Measurements from ENCODE around the gene FLVCR2.
"Not testable (repeated sequence)": the region's sequence is repeated elsewhere in the genome, so short reads cannot be mapped to it uniquely, and the experiment has no call there.

The FLVCR2 gene

DNA sequence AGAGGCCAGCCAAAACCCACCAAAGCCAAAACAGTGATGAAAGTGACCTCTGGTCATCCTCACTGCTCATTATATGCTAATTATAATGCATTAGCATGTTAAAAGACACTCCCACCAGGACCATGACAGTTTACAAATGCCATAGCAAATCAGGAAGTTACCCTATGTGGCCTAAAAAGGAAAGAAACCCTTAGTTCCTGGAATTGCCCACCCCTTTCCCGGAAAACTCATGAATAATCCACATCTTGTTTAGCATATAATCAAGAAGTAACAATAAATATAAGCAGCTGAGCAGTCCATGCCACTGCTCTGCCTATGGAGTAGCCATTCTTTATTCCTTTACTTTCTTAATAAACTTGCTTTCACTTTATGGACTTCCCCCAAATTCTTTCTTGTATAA lies 21.7 kb downstream of the FLVCR2 start:
- not testable (repeated sequence) for DNase-seq

DNA sequence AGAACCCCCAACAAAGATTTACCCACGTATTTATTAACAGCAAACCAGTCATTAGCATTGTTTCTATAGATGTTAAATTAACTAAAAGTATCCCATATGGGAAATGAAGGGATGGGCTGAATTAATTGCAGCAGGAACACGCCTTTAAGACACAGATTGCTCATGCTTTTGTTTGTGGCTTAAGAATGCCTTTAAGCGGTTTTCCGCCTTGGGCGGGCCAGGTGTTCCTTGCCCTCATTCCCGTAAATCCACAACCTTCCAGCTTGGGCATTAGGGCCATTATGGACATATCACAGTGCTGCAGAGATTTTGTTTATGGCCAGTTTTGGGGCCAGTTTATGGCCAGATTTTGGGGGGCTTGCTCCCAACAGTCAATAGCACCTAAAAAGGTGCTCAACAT lies 22.6 kb downstream of the FLVCR2 start:
- not testable (repeated sequence) for DNase-seq

DNA sequence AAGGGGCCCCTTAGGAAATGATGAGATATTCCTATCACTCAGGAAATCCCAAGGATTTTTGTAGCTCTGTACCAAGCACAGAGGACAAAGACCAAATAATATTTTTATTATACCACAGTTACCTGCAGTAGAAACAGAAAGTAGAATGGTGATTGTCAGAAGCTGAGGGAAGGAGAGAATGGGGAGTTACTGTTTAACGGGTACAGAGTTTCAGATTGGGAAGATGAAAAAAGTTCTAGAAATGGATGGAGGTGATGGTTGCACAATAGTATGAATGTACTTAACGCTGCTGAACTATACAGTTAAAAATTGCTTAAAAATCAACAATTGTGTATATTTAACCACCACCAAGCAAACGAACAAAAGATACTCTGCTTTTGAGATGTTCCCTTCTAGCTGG lies 24.1 kb downstream of the FLVCR2 start:
- no peak for DNase-seq

DNA sequence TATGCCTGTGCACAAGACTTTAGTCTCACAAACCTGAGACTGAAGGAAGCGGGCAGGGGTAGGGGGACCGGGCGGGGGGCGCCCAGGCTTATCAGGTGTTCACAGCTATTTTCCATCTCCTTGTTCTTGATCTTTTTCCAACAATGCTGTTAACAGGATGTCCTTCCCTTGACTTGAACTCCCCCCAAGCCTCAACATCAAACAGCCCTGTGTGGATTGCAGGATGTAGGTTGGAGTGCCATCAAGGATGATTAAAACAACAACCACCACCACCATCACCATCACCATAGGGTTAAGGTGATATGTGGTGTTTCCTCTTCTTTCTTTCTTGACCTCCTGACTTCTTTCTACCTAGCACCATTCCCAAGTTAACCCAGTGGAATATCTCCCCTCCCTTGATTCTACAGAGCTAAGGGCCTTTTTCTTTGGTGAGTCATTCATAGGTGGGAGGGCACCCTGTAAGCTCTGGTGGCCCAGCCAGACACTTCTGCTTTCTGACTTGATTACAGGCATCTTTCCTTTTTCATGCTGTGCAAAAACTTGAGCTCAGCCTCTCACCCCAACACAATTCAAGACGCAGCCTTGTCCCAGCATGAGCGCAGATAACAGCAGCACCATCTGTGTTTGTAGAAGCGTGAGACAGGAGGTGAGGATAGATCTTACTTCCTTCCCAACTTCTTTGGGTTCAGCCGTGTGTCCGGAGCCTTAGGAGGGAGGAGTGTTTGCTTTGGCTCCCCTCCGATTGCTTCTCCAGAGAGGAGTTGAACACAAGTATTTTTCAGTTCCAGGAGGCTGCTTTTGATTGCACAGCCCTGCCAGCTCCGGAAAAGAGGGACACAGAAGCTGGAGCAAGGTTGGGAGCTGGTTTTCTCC lies 26.8 kb downstream of the FLVCR2 start:
- DNase-seq: no peak

DNA sequence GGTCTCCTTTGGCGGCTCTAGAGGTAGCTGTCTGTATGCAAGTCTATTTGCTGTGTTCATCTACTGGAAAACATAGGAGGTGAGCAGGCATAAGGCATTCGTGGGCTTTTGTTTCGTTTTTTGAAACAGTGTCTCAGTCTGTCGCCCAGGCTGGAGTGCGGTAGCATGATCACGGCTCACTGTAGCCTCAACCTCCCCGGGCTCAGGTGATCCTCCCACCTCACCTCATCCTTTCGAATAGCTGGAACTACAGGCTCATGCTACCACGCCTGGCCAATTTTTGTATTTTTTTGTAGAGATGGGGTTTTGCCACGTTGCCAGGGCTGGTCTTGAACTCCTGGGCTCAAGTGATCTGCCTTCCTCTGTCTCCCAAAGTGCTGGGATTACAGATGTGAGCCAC lies 27.5 kb downstream of the FLVCR2 start:
- no peak for DNase-seq

DNA sequence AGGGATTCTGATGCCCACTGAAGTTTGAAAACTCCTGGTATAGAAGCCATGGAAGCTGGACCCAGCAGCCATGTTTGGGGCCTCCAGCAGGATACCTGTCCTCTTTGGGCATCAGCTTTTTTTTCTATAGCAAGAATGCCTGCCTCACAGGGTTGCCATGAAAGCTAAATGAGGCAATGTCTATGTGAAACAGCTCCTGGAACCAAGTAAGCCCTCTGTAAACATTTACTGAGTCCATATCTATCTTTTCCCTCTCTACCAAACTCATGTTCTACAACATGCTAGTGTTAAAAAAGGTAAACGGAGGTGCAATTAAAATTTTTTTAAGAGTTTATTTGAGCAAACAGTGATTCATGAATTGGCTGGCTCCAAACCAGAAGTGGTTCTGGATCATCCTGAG lies 28.6 kb downstream of the FLVCR2 start:
- DNase-seq: no peak

DNA sequence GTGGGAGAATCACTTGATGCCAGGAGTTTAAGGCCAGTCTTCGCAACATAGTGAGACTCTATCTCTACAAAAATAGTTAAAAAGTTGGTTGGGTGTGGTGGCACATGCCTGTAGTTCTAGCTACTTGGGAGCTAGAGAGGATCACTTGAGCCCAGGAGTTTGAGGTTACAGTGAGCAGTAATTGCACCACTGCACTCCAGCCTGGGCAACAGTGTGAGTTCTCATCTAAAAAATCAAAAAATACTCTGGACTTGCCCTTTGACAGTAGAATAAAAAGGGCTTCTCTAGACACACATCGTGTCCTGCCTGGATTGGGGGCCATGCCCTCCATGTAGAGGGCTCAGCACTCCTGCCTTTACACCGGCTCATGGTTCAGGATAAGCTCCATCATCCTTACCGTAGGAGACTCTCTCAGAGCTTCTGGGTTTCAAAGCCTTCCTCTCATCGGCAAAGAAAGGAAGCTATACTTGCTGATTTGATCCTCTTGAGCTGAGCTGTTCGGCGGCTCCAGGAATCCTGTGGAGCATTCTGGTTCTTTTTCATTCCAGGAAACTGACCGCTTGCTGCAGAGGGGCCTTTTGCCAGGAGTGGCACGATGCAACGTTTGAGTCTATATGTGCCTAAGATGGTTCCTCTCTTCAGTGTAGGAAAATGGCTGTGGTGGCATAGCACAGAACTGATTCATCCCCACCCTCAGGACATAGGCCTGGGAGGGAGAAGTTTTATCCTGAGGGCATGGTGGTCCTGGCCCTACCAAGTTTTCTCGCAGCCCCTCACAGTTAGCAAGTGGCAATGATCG lies 29.6 kb downstream of the FLVCR2 start:
- no peak for DNase-seq

DNA sequence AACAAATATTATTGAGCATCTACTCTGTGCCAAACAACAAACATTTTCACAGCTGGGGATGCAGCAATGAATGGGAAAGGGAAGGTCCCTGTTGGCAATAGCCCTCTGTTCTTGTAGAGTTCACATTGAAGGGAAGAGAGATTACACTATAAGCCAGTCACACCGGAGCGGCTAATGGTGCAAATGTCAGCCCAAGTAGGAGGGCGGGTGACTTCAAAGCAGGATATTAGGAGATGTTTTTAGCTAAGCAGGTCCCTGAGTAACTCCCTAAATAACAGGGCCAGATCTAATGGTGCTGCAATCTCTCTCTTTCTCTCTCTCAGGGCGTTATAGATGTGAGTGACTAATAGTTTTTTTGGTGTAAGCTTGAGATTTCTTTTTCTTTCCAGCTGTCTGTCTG lies 30.7 kb downstream of the FLVCR2 start:
- no peak for DNase-seq

DNA sequence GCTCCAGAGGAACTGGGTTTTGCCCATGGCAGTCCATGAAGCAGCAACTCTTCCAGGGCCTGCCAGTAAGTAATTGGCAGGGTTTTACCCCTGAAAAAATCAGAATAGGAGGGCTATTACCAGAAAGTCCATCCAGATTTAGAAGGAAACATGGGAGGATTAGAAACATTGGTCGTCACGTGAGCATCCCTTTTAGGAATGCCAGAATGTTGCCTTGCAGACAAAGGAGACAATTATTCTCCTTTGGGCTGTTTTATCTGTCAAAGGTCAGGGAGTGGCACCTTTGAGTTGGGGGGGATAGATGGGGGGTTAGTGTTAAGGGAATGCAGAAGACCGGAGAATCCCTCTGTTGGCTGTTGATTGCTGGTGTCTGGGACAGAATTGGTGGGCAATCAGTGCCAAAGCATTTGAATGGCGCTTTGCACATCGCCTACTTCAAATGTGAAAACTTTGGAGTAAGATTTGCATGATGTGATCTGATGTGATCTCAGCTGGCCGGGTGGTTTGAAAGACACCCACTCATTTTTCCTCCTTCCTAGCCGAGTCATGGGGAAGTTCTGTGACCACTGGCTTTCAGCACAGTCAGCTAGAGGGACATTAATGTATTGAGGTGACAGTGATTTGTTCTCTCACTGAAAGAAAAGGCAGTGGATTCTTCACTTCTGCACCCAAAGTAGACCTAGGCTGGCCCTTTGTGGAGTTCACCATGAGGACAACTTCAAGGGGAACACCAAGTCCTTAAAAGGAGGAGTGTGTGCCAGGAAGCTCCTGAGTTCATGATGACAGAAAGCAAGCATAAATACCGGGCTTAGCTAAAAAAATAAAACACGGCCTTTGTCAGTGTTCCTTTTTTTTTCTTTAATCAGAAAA lies 31.4 kb downstream of the FLVCR2 start:
- DNase-seq: no peak

DNA sequence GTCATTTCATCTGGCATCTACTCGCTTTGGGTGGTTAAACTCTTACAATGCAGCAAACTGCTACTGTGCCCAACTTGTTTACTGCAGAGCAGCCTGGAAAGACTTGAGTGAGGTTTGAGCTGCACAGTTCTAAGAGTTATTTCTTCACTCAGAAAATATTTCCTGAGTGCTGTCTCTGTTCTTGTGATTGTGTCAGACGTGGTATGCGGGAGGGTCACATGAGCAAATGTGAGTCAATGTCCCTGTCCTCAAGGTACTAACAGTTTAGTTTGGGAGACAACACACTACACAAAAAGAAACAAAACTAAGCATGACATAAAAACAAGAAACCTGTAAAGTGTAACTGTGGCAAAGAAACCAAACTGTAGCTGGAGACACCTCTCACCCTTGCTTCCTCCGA lies 32.4 kb downstream of the FLVCR2 start:
- DNase-seq: no peak

DNA sequence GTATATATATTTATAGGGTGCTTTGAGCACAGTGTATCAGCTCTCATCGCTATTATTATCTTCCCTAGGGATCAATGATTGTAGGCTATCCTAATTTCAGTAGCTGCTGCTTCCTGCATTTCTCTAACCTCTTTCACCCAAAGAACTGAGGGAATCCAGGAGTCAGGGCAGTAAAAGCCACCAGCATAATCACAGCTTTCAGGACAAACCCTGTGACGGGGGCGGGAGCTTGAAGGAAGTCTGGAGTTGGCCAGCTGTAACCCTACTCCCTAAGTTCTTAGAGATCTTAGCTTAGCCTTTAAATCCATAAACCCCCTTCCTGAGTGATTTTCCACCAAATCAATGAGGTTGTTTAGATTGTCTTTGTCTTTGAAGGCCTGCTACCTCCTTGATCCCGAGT lies 33.7 kb downstream of the FLVCR2 start:
- no peak for DNase-seq

DNA sequence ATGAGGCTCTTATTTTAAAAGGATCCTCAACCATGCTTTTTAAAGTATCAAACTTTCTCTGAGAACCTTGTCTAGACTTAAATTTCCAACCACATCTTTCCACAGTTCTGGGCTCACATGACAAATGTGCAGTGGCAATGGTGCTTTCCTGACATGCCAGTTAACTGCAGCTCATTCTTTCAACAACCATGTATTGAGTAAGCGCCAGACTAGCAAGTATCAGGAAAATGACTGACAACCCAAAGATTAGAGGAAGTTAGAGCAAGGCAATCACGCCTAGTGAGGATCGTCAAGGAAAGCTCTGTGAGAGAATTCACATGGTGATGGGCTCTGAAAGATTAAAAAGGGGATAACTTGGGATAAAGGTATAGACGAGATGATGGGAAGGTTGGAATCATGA lies 35.8 kb downstream of the FLVCR2 start:
- DNase-seq: no peak

DNA sequence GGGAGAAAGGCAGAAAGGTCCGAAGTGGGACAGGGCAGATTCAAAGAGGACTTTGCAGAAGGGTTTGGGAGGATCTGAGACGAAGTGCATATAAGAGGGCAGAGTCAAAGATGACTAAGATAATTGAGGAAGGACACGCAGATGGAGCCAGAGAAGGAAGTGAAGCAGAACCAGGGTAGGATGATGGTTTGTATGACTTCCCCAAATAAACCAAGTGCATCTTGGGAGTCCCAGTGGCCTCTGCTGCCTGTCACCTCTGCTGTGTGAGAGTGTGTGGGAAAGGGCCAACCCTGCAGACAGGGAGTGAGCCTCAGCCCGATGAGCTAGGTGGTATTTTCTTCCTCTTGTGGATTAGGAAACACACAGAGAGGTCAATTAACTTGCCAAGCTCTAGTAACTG lies 36.8 kb downstream of the FLVCR2 start:
- no peak for DNase-seq

DNA sequence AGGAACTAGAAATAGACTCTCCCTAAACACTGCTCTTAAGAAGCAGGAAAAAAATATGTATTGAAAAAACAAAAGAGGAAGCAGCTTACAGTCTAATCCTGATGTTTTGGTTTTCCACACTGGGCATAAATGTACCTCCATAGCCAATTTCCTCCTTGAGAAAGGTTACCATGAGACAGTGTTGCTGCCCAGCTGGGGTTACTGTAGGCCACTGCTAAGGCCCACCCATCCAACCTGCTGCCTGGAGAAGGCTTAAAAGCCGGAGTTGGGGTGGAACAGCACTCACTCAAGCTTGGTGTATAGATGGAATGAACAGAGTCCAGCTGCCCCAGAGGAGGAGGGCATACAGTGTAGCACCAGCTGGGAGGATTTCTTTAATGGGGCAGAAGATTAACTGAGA lies 41.1 kb downstream of the FLVCR2 start:
- DNase-seq: no peak

DNA sequence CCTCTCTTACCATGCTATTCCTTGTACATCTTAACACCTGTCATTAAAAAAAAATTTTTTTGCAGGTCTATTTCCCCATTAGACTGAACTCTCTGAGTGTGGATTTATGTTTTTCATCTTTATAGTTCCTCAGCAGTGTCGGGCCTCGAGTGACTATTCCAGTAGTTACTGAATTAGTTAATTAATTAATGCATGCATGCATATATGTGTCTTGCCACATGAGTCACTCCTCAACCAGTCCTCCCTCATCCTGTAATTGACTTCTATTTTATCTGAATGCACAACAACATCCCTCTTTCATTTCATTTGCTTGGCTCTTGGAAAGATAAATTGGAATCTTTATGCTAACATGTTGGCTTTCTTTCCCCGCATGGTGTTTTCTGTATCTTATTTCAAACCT lies 46.6 kb downstream of the FLVCR2 start:
- no peak for DNase-seq

DNA sequence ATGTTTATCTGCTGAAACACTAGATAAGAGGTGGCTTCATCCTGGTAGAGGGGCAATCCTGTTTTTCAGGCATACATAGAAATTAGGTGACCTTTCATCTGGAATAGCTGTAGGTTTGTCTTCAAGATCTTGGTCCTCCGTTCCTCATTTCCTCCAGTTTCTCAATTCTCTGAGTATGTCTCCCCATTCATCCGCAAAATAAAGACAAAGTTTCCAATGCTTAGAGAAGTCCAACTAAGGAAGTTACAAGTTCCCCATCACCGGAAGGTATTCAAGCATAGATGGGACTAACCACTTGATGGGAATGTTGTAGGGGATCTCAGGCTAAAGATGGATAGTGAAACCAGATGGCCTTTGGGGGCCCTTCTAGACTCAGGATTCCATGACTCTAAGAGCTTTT lies 48.0 kb downstream of the FLVCR2 start:
- DNase-seq: no peak

DNA sequence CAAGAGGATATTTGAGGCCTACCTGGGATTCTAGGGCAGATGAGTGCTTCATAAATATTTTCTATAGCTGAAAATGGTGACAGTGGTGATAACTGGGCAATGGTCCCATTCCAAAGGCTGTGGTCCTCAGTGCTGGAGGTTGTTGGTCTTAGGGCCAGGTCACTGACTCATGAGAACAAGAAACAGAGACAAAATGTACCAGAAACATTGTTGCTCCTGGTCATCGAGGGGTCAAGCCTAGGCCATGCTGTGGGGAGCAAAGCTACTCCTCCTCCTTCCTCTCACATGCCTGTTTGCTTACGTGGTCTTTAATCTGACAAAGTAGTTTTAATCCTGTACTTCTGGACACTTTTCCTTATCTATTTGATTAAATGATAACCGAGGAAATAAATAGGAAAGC lies 48.4 kb downstream of the FLVCR2 start:
- DNase-seq: no peak

DNA sequence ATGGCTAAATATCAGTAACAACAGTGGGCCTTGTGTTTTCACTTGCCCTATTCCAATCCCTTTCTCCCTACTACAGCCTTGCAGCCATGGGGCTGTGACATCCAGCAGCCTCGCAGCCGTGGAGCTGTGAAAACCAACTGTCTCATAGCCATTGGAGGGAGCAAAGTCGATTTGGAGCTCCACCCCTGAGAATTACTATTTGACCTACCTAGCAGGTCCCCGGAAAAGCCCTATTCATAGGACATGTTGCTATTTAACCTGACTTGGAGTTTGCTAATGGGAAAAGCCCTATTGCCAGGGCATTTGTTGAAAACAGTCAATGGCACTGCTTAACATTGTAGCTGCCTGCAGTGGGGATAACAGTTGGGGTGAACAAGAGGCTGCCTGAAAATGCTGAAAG lies 49.0 kb downstream of the FLVCR2 start:
- DNase-seq: no peak

DNA sequence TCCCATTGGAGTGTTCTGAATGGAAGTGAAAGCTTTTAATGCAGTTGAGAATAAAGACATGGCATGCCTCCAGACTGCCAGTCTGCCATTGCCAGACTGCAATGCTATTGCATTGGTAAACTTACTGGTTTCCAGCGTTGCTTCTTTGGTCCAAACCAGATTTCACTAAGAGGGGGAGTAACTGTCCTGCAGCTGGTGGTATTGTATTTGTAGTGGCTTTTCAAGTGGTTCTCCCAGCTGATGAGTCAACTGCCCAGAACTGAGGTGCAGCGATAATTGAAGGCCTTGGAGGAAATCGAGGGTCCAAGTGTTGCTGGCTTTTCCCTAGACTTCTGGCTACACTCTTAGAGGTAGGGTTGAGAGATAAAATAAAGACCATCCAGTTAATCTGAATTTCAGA lies 50.4 kb downstream of the FLVCR2 start:
- no peak for DNase-seq

DNA sequence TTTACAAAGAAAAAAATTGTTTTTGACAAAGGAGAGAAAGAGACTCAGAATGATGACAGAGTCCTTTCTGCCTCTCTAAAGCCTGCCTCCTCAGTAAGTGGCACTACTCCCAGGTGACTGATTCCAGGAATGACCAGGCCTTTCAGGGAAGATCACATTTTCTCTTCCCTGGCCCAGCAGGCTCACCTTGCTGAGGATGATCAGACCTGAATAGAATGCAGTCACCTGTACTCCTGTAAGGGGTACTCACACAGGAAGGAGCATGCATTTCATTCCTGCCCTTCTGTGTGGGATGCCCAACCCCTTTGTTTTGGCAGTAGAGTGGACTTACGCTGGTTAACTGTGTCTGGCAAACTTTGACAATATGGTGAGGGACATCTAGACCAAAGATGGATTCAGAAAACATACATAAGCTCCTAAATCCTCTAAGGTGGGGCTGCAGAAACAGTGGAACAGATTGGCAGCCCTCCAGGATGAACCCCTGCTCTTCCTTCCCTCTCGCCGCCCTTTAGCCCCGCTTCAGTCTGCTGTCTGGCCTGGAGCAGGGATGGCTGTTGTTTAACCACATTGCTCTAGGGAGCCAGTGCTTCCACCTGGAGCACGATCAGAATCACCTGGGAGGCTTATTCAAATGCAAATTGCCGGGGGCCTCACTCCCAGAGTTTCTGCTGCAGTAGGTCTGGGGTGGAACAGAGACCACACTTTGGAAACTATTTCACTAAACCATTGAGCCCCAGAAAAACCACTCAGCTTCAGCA lies 52.5 kb downstream of the FLVCR2 start:
- no peak for DNase-seq

DNA sequence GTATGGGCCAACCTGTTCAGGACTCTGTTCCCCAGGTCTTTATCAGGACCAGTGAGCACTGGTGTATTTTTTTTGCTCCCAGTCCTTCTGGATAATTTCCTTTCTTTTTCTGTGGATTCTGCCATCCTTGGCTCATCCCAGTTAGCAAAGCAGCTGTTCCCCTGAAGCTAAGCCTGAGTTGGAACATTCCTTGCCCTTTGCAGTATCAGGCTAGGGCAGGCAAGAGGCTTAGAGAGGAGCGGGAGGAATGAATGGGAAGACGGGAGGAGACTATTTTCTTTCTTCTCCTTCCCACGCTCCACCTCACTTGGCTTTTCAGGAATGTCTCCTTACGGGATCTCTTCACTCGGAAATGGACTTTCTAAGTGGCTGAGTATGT lies 53.0 kb downstream of the FLVCR2 start:
- DNase-seq: no peak

DNA sequence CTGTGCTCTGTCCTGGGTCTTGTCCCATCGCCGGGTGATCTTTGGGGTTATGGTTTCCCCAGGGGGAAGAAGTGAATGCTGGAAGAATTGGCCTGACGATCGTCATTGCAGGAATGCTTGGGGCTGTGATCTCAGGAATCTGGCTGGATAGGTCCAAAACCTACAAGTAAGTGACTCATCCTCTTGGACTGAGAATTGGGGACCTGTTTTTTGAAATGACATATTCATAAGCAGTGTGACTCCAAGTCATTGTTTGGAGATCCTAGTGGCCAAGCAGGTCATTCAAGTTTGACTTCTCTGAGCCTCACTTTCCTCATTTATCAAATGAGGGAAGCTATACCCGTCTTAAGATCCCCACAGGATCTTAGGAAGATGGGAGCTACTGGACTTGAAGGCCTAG lies 56.4 kb downstream of the FLVCR2 start:
- no peak for DNase-seq
